ENCODE results near the gene RUBCN. TPM values are rescaled to one million over a fixed set of nuclear protein-coding genes. Genes with fewer than 3 reads are reported as not detected.
"Not testable (repeated sequence)": the region's sequence is repeated elsewhere in the genome, so short reads cannot be mapped to it uniquely, and the experiment has no call there.

The RUBCN gene
- total and polyA plus RNA-seq, 2 experiments from 2014 or later = 10.5 to 18.4 TPM

- TF ChIP-seq EZH2 (IDR thresholded peaks at IDR 0.05; ENCODE audit: insufficient read depth, poor library complexity, severe bottlenecking) = no peak
- no peak for TF ChIP-seq EZH2phosphoT487 (IDR thresholded peaks at IDR 0.05; ENCODE audit: insufficient read depth, low read depth)
- no peaks in the 10 kb centered on the region for H4K20me1 ChIP-seq (ENCODE audit: insufficient read depth)
- H3K27ac ChIP-seq = peak overlapping the region; percentile 99
- peaks cover 34% of the 10 kb centered on the region for H3F3A ChIP-seq (ENCODE audit: insufficient read depth)
- peak; percentile 99 for DNase-seq
- peak overlapping the region; percentile 92 for H3K9ac ChIP-seq
- in situ Hi-C loops (cut with MboI) = no loop called here
- peaks cover 24% of the 10 kb centered on the region for H3K4me1 ChIP-seq (ENCODE audit: insufficient read depth)
- no peaks in the 10 kb centered on the region for H3K36me3 ChIP-seq (ENCODE audit: low read depth)
- H2AFZ ChIP-seq = peak overlapping the region; percentile 81
- H3K4me2 ChIP-seq (ENCODE audit: unreplicated experiment) = peak overlapping the region; percentile 94
- no peaks in the 10 kb centered on the region for H3K9me2 ChIP-seq (ENCODE audit: insufficient read depth)
- WGBS, 2 experiments (ENCODE audit: low coverage in 1 of 2, low lambda C conversion rate in 2 of 2, missing lambda C conversion rate in 2 of 2) = 0 to 1% methylated on average over 9 of the region's 9 CpGs
- peak overlapping the region; percentile 73 for H3K4me3 ChIP-seq
- no peaks in the 10 kb centered on the region for H3K27me3 ChIP-seq (replicated peaks; ENCODE audit: insufficient read depth)
- H3K9me3 ChIP-seq (ENCODE audit: low read depth) = no peaks in the 10 kb centered on the region
- peaks cover 65% of the 10 kb centered on the region for H3K79me2 ChIP-seq (ENCODE audit: insufficient read depth)
Observed at GRCh38 chr3:197711973-197712707, 24.6 kb downstream of the RUBCN start.

DNA sequence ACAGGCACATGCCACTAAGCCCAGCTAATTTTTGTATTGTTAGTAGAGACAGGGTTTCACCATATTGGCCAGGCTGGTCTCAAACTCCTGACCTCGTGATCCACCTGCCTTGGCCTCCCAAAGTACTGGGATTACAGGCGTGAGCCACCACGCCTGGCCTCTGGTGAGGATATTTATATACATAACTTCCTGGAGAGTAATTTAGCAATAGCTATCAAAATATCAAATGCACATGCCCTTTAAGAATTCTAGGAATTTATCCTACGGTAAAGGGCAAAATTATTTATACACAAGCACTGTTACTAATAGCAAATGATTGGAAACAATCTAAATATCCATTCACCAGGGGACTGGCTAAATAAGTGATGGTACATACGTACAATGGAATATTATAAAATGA lies 25.7 kb downstream of the RUBCN start:
- peak overlapping the region; percentile 99 for H3K27ac ChIP-seq
- peaks cover 54% of the 10 kb centered on the region for H3K79me2 ChIP-seq (ENCODE audit: insufficient read depth)
- 86 to 92% methylated on average over 5 of the region's 5 CpGs for WGBS, 2 experiments (ENCODE audit: low coverage in 1 of 2, low lambda C conversion rate in 2 of 2, missing lambda C conversion rate in 2 of 2)
- H3K4me3 ChIP-seq; H3K9ac ChIP-seq; H3K4me2 ChIP-seq (ENCODE audit: unreplicated experiment); H3K9me3 ChIP-seq (ENCODE audit: low read depth); H2AFZ ChIP-seq; H3K27me3 ChIP-seq (replicated peaks; ENCODE audit: insufficient read depth); in situ Hi-C loops (cut with MboI); H3K9me2 ChIP-seq (ENCODE audit: insufficient read depth); H4K20me1 ChIP-seq (ENCODE audit: insufficient read depth); H3K36me3 ChIP-seq (ENCODE audit: low read depth); DNase-seq: not testable (repeated sequence)
- peaks cover 34% of the 10 kb centered on the region for H3F3A ChIP-seq (ENCODE audit: insufficient read depth)
- peaks cover 24% of the 10 kb centered on the region for H3K4me1 ChIP-seq (ENCODE audit: insufficient read depth)

- TF ChIP-seq EZH2 (IDR thresholded peaks at IDR 0.05; ENCODE audit: insufficient read depth, poor library complexity, severe bottlenecking) (no peak), EZH2phosphoT487 (IDR thresholded peaks at IDR 0.05; ENCODE audit: insufficient read depth, low read depth) (no peak)
Observed at GRCh38 chr3:197709135-197709534, 27.6 kb downstream of the RUBCN start.

GRCh38 chr3:197706658-197707057 lies 30.0 kb downstream of the RUBCN start:
- no peaks in the 10 kb centered on the region for H3K9me2 ChIP-seq (ENCODE audit: insufficient read depth)
- WGBS, 2 experiments (ENCODE audit: low coverage in 1 of 2, low lambda C conversion rate in 2 of 2, missing lambda C conversion rate in 2 of 2) = 94 to 96% methylated on average over 7 of the region's 7 CpGs

More at GRCh38 chr3:197709135-197709534, 27.6 kb downstream of the RUBCN start:
- Histone ChIP-seq H4K20me1 (ENCODE audit: insufficient read depth) (no peaks in the 10 kb centered on the region), H3K4me1 (ENCODE audit: insufficient read depth) (peaks cover 24% of the 10 kb centered on the region), H3K4me2 (ENCODE audit: unreplicated experiment) (no peak overlapping the region), H3K9me3 (ENCODE audit: low read depth) (no peaks in the 10 kb centered on the region), H3K4me3 (no peak overlapping the region), H3K79me2 (ENCODE audit: insufficient read depth) (peaks cover 46% of the 10 kb centered on the region), H3K9me2 (ENCODE audit: insufficient read depth) (no peaks in the 10 kb centered on the region), H3K27ac (no peak overlapping the region), H3K9ac (no peak overlapping the region), H2AFZ (no peak overlapping the region), H3K27me3 (replicated peaks; ENCODE audit: insufficient read depth) (no peaks in the 10 kb centered on the region), H3F3A (ENCODE audit: insufficient read depth) (peaks cover 32% of the 10 kb centered on the region), H3K36me3 (ENCODE audit: low read depth) (no peaks in the 10 kb centered on the region)
- in situ Hi-C loops (cut with MboI) = no loop called here
- no peak for DNase-seq
- 97 to 98% methylated on average over 9 of the region's 9 CpGs for WGBS, 2 experiments (ENCODE audit: low coverage in 1 of 2, low lambda C conversion rate in 2 of 2, missing lambda C conversion rate in 2 of 2)

More at GRCh38 chr3:197706658-197707057, 30.0 kb downstream of the RUBCN start:
- Histone ChIP-seq H2AFZ (no peak overlapping the region), H3K4me2 (ENCODE audit: unreplicated experiment) (no peak overlapping the region), H3K27me3 (replicated peaks; ENCODE audit: insufficient read depth) (no peaks in the 10 kb centered on the region), H4K20me1 (ENCODE audit: insufficient read depth) (no peaks in the 10 kb centered on the region), H3F3A (ENCODE audit: insufficient read depth) (peaks cover 10% of the 10 kb centered on the region), H3K79me2 (ENCODE audit: insufficient read depth) (peaks cover 45% of the 10 kb centered on the region), H3K36me3 (ENCODE audit: low read depth) (peaks cover 5% of the 10 kb centered on the region; the same call in 1 of the 2 replicates), H3K4me3 (no peak overlapping the region), H3K9me3 (ENCODE audit: low read depth) (no peaks in the 10 kb centered on the region), H3K27ac (no peak overlapping the region), H3K9ac (no peak overlapping the region), H3K4me1 (ENCODE audit: insufficient read depth) (peaks cover 9% of the 10 kb centered on the region)
- DNase-seq = no peak
- in situ Hi-C loops (cut with MboI) = no loop called here
- TF ChIP-seq EZH2 (IDR thresholded peaks at IDR 0.05; ENCODE audit: insufficient read depth, poor library complexity, severe bottlenecking) (no peak), EZH2phosphoT487 (IDR thresholded peaks at IDR 0.05; ENCODE audit: insufficient read depth, low read depth) (no peak)
